Pancreas (tissue), 10 donors: ENCODE results near the gene CYP39A1. TPM values are rescaled to one million over a fixed set of nuclear protein-coding genes. Genes with fewer than 3 reads are reported as not detected.

Experiments
- ATAC-seq, 4 donors: fragments of 200-7000 bp; cut with Tn5 transposase; one replicate each; pipeline versions ENCODE4 v1.8.0 to v1.9.1; 2020; ENCODE audit warnings: mild to moderate bottlenecking in 4 of 4, moderate library complexity in 4 of 4
- DNase-seq, 6 donors: peaks; one replicate each; pipeline ENCODE4 v3.0.0-alpha.2; 2020
- FAIRE-seq: peaks from 2 replicates; lab custom pipeline; 2012; peaks lifted over from hg19 to GRCh38; lab: Jason Lieb, UNC
- H3K27ac ChIP-seq, 4 donors: fragments of 200-600 bp; sonication (generic); 1 replicate in 3 of 4; 2 replicates in 1 of 4; pipeline versions ENCODE4 v1.5.0 to v1.8.0; 2020
- H3K27me3 ChIP-seq, 4 donors: fragments of 200-600 bp; one replicate each; pipeline ENCODE4 v1.8.0; 2021
- H3K36me3 ChIP-seq, 3 donors: fragments of 200-600 bp; sonication (generic) in 1 of 3; one replicate each; pipeline versions ENCODE4 v1.5.0 to v1.8.0; 2020 to 2021
- H3K4me1 ChIP-seq, 3 donors: fragments of 200-600 bp; one replicate each; pipeline ENCODE4 v1.8.0; 2021
- H3K4me3 ChIP-seq, 4 donors: fragments of 200-600 bp; sonication (generic) in 2 of 4; one replicate each; pipeline versions ENCODE4 v1.5.0 to v1.8.0; 2020 to 2021
- H3K9me3 ChIP-seq, 4 donors: fragments of 200-600 bp; one replicate each; pipeline ENCODE4 v1.8.0; 2021
- WGBS, 2 donors: extraction: QIAGEN DNeasy Blood & Tissue Kit; methylation state at CpG; one replicate each; pipeline ENCODE4 v1.1.7; 2013; 5-methylcytosine and 5-hydroxymethylcytosine counted together
- intact Hi-C, 3 donors: fragments of 100-400 bp; cut with DNase I; formaldehyde crosslinking; loops; one replicate each; pipeline versions ENCODE4 v1.11.1 to v1.14.2; 2022
- polyA plus RNA-seq, 2 donors: library from polyadenylated mRNA; stranded (reverse); fragments of 200-250 nt; gene quantifications; one replicate each; pipeline ENCODE4 v1.2.3, GENCODE V29; 2013
- total RNA-seq, 6 donors: library from RNA; stranded (reverse); fragmentation: NEBNext Ultra II Directional in 4 of 6; extraction: Animal tissue kit (Norgen Biotek cat#: 25700) in 4 of 6; gene quantifications; one replicate each; pipeline versions ENCODE4 v1.2.1 to v1.2.4, GENCODE V29; 2021 to 2023
- TF ChIP-seq, protein P1 (sequence below), 4 donors: fragments of 200-600 bp; sonication (generic) in 3 of 4; IDR thresholded peaks; one replicate each; pipeline versions ENCODE4 v1.5.0 to v1.8.0; 2021; ENCODE audit warnings: antibody characterized with exemption in 4 of 4
- donor health status: healthy with polysubstance abuse.
- donor health status: DM: no; HTN: no; CAD: no; lungs with moderate emphysema.
- donor health status: DM: no; HTN: no; CAD: no.
- donor health status: control.
- donor health status: control.
- donor health status: Bipolar disorder and iron deficiency.
- donor health status: DM: yes; HTN: yes; CAD: no.
- donor health status: DM: no; HTN: no; CAD: no.
- donor health status: DM: no; HTN: no; CAD: no.
- donor health status: DM: yes; HTN: yes; CAD: no.

The CYP39A1 gene
- total and polyA plus RNA-seq, 8 donors: 1.3 to 7.8 (median 3.4) TPM

DNA sequence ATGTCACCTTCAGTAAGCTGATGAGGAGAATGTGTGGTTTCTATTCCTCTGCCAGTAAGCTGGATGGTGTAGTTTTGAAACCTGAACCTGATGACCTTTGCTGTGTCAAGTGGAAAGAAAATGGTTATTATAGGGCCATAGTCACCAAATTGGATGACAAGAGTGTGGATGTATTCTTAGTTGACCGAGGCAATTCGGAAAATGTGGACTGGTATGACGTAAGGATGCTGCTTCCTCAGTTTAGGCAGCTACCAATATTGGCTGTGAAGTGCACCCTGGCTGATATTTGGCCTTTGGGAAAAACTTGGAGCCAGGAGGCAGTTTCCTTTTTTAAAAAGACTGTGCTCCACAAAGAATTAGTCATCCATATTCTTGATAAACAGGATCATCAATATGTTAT lies 37.0 kb upstream of the CYP39A1 start:
- FAIRE-seq: no peak
- no peaks in the 10 kb centered on the region for H3K9me3 ChIP-seq
- no peaks in the 10 kb centered on the region for H3K4me1 ChIP-seq
- no peak for ATAC-seq
- no peak overlapping the region for H3K27ac ChIP-seq
- H3K27me3 ChIP-seq: no peaks in the 10 kb centered on the region
- TF ChIP-seq, protein P1, sequence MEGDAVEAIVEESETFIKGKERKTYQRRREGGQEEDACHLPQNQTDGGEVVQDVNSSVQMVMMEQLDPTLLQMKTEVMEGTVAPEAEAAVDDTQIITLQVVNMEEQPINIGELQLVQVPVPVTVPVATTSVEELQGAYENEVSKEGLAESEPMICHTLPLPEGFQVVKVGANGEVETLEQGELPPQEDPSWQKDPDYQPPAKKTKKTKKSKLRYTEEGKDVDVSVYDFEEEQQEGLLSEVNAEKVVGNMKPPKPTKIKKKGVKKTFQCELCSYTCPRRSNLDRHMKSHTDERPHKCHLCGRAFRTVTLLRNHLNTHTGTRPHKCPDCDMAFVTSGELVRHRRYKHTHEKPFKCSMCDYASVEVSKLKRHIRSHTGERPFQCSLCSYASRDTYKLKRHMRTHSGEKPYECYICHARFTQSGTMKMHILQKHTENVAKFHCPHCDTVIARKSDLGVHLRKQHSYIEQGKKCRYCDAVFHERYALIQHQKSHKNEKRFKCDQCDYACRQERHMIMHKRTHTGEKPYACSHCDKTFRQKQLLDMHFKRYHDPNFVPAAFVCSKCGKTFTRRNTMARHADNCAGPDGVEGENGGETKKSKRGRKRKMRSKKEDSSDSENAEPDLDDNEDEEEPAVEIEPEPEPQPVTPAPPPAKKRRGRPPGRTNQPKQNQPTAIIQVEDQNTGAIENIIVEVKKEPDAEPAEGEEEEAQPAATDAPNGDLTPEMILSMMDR (IDR thresholded peaks at IDR 0.05): no peak
- H3K36me3 ChIP-seq: no peaks in the 10 kb centered on the region
- no peak overlapping the region for H3K4me3 ChIP-seq
- WGBS, 2 donors: 87% methylated on average over 3 of the region's 3 CpGs
- intact Hi-C loops: no loop called here
- no peak for DNase-seq

- Histone ChIP-seq H3K4me1 (no peaks in the 10 kb centered on the region), H3K27me3 (no peaks in the 10 kb centered on the region), H3K4me3 (no peak overlapping the region), H3K36me3 (no peaks in the 10 kb centered on the region), H3K27ac (no peak overlapping the region), H3K9me3 (no peaks in the 10 kb centered on the region)
- DNase-seq (no peak), ATAC-seq (no peak), FAIRE-seq (no peak)
- WGBS, 2 donors: 93% methylated on average over 13 of the region's 13 CpGs
- TF ChIP-seq, protein P1 (IDR thresholded peaks at IDR 0.05): no peak
- intact Hi-C loops: no loop called here
These were observed 36.3 kb upstream of the CYP39A1 start for GRCh38 chr6:46688966-46689335.

DNA sequence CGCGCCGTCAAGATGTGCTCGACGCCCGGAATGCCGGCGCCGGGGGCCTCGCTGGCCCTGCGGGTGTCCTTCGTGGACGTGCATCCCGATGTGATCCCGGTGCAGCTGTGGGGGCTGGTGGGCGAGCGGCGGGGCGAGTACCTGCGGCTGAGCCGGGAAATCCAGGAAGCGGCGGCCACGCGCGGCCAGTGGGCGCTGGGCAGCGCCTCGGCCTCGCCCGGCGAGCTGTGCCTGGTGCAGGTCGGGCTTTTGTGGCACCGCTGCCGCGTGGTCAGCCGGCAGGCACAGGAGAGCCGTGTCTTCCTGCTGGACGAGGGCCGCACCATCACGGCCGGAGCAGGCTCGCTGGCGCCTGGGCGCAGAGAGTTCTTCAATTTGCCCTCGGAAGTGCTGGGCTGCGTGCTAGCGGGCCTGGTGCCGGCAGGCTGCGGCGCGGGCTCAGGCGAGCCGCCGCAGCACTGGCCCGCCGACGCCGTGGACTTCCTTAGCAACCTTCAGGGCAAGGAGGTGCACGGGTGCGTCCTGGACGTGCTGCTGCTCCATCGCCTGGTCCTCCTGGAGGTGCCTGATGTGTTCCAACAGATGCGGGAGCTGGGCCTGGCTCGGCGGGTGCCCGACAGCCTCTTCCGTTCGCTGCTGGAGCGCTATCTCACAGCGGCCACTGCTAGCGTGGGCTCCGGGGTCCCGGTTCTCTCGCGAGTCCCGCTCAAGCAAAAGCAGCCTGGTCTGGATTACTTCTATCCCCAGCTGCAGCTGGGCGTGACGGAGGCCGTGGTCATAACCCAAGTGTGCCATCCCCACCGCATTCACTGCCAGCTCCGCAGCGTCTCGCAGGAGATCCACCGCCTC lies 35.7 kb upstream of the CYP39A1 start:
- no peaks in the 10 kb centered on the region for H3K4me1 ChIP-seq
- H3K27ac ChIP-seq: no peak overlapping the region
- DNase-seq: peak in 1 of 6 donors; percentile 54
- no peaks in the 10 kb centered on the region for H3K27me3 ChIP-seq
- intact Hi-C loops: no loop called here
- no peaks in the 10 kb centered on the region for H3K36me3 ChIP-seq
- no peak overlapping the region for H3K4me3 ChIP-seq
- no peak for FAIRE-seq
- ATAC-seq: no peak
- TF ChIP-seq, protein P1 (IDR thresholded peaks at IDR 0.05): no peak
- H3K9me3 ChIP-seq: no peaks in the 10 kb centered on the region
- WGBS, 2 donors: 91 to 93% methylated on average over 82 to 85 of the region's 85 CpGs

GRCh38 chr6:46687619-46688097 lies 35.0 kb upstream of the CYP39A1 start, which contains the start of gene TDRD6:
Gene TDRD6, plus strand, starts transcription at chr6:46687885. Its CDS starts 244 bp downstream, at chr6:46688129.
- TF ChIP-seq, protein P1 (IDR thresholded peaks at IDR 0.05): no peak
- DNase-seq: peak in 1 of 6 donors; percentile 67
- no peak for FAIRE-seq
- intact Hi-C loops: no loop called here
- ATAC-seq: no peak
- H3K36me3 ChIP-seq: no peaks in the 10 kb centered on the region
- WGBS, 2 donors: 79 to 88% methylated on average over 37 to 41 of the region's 41 CpGs
- H3K27ac ChIP-seq: no peak within 1 kb of the TSS
- no peaks in the 10 kb centered on the region for H3K27me3 ChIP-seq
- H3K9me3 ChIP-seq: no peaks in the 10 kb centered on the region
- no peaks in the 10 kb centered on the region for H3K4me1 ChIP-seq
- H3K4me3 ChIP-seq: no peak within 1 kb of the TSS

- DNase-seq (no peak), FAIRE-seq (no peak), ATAC-seq (no peak)
- no peak overlapping the region for H3K27ac ChIP-seq
- TF ChIP-seq, protein P1 (IDR thresholded peaks at IDR 0.05): no peak
- no peak overlapping the region for H3K4me3 ChIP-seq
- H3K9me3 ChIP-seq: no peaks in the 10 kb centered on the region
- H3K27me3 ChIP-seq: no peaks in the 10 kb centered on the region
- H3K36me3 ChIP-seq: no peaks in the 10 kb centered on the region
- H3K4me1 ChIP-seq: no peaks in the 10 kb centered on the region
- 72 to 81% methylated on average over 4 of the region's 4 CpGs for WGBS, 2 donors
- intact Hi-C loops: no loop called here
These were observed 32.2 kb upstream of the CYP39A1 start for GRCh38 chr6:46684771-46685170.
